Loucy (cell line): ENCODE measurements around the gene AIRE.

ENCODE experiments used
- EZH2phosphoT487 ChIP-seq: fragments of 200-600 bp; IDR thresholded peaks from 2 replicates; pipeline ENCODE4 v1.6.1; 2018; ENCODE audit warnings: antibody characterized with exemption, mild to moderate bottlenecking, moderate library complexity, borderline replicate concordance
- TF ChIP-seq, protein P1 (sequence below): fragments of 200-600 bp; sonication (generic); conservative IDR thresholded peaks from 2 replicates; pipeline ENCODE4 v1.5.1; 2014; ENCODE audit warnings: mild to moderate bottlenecking, antibody characterized with exemption, low read length

DNA sequence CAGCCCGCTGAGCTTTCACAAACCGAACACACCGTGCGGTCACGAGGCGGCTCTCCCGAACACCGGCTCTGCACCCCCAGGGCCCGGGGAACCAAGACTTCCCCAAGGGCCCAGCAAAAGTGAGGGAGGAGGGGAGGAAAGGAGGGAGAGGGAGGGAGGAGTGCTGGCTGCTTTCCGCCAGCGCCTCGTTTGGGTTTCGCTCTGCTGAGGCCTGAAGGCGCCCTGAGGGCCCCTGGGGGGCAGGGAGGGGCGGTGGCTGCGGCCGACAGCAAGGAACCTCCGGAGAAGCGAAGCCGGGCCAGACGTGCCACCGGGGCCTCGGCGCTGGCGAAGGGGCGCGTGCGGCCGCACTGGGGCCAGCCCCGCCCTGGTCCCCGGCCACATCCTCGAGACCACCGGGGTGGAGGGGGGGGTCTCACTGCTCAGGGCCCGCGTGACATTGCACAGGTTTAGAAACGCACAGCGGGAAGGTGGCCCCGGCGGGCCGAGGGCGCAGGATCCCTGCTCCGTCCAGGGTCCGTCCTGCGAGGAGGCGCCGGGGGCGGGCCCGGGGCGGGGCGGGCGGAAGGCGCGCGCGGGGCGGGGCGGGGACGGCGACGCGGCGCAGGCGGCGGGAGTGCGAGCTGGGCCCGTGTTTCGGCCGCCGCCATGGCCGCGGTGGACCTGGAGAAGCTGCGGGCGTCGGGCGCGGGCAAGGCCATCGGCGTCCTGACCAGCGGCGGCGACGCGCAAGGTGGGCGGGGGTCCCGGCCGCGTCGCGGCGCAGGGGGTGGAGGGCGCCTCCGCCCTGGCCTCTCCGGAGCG lies 14.0 kb downstream of the AIRE start, which contains the start of gene PFKL:
- TF ChIP-seq, protein P1, sequence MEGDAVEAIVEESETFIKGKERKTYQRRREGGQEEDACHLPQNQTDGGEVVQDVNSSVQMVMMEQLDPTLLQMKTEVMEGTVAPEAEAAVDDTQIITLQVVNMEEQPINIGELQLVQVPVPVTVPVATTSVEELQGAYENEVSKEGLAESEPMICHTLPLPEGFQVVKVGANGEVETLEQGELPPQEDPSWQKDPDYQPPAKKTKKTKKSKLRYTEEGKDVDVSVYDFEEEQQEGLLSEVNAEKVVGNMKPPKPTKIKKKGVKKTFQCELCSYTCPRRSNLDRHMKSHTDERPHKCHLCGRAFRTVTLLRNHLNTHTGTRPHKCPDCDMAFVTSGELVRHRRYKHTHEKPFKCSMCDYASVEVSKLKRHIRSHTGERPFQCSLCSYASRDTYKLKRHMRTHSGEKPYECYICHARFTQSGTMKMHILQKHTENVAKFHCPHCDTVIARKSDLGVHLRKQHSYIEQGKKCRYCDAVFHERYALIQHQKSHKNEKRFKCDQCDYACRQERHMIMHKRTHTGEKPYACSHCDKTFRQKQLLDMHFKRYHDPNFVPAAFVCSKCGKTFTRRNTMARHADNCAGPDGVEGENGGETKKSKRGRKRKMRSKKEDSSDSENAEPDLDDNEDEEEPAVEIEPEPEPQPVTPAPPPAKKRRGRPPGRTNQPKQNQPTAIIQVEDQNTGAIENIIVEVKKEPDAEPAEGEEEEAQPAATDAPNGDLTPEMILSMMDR, result no peak
- no peak for TF ChIP-seq EZH2phosphoT487
